ENCODE data around the gene LMO7.

LMO7 gene

DNA sequence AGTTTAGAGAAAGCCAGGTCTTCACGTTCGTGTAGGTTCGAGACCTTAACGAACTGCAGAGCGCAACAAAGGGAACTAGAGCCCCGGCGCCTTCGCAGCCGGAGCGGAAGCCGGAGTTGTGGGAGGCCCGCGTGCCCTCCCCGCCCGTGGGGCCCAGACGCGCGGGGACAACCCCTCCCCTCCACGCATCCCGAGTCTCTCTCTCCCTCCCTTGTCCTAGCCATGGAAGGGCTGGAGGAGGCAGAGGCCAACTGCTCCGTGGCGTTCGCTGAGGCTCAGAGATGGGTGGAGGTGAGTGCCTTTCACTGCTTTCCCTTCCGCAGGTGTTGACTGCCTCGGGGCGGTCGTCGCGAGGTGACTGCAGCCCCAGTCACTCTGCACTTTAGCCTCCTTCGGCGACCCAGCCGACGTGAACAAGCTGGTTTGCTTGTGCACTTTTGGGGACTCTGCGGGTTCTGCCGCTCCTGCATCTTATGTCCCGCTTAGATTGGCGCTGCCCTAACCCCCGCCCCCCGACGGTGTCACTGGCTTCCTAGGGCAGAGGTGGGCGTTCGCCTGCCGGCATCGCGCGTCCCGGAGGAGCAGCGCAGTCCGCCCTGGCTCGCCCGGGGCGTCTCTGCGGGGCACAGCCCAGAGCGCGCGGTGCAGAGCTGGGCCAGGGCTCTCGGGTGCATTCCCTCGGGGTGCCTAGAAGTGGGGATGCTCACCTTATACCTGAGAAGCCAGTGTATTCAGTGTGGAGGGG lies 478 bp downstream of the LMO7 start:
- no peak overlapping the region for H3K9ac ChIP-seq
- H3K4me2 ChIP-seq (ENCODE audit: low read length): peak overlapping the region; percentile 69
- no peaks in the 10 kb centered on the region for H3K9me3 ChIP-seq (ENCODE audit: control insufficient read depth, low read length)
- H3K27ac ChIP-seq: no peak overlapping the region
- no peaks in the 10 kb centered on the region for H3K4me1 ChIP-seq
- peak overlapping the region; percentile 77 for H3K4me3 ChIP-seq (ENCODE audit: low read depth, low read length)
- H3K36me3 ChIP-seq (ENCODE audit: control insufficient read depth, insufficient read depth, low read length): no peaks in the 10 kb centered on the region
- peak overlapping the region; percentile 84 for H2AFZ ChIP-seq
- no peaks in the 10 kb centered on the region for H3K27me3 ChIP-seq (ENCODE audit: control insufficient read depth, insufficient read depth, low read length)
- H3K79me2 ChIP-seq: no peaks in the 10 kb centered on the region
- TF ChIP-seq CTCF (IDR thresholded peaks at IDR 0.05): no peak

DNA sequence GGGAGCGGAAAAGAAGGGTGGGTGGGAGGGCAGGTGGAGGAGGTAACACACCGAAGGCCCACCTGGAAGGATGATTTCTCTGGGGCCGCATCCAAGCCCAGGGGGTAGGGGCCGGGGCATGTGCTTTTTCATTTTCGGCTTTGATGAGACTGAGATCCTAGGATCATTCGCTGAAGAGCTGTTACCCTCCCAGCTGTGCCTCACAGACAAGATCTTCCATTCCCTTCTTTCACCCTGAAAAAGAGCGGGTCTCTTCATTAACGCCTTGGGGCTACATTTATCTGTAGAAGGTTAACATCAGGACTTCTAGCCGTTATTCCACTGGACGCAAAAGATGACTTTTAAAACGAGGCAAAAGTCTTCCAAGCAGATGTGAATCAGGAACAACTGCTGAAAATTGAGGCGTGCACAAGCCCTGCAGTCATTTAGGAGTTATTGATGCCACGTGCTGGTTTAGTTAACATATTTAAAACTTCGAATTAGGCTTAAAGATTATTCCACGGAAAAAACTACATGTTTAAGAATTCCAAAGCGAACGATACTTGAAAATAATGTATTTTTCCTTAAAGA lies 1.1 kb downstream of the LMO7 start:
- TF ChIP-seq CTCF (IDR thresholded peaks at IDR 0.05): no peak
- no peaks in the 10 kb centered on the region for H3K79me2 ChIP-seq
- no peak overlapping the region for H3K4me3 ChIP-seq (ENCODE audit: low read depth, low read length)
- no peaks in the 10 kb centered on the region for H3K27me3 ChIP-seq (ENCODE audit: control insufficient read depth, insufficient read depth, low read length)
- H2AFZ ChIP-seq: no peak overlapping the region
- no peak overlapping the region for H3K27ac ChIP-seq
- no peak overlapping the region for H3K9ac ChIP-seq
- no peaks in the 10 kb centered on the region for H3K9me3 ChIP-seq (ENCODE audit: control insufficient read depth, low read length)
- no peaks in the 10 kb centered on the region for H3K4me1 ChIP-seq
- no peak overlapping the region for H3K4me2 ChIP-seq (ENCODE audit: low read length)
- no peaks in the 10 kb centered on the region for H3K36me3 ChIP-seq (ENCODE audit: control insufficient read depth, insufficient read depth, low read length)

- Histone ChIP-seq H3K4me3 (ENCODE audit: low read depth, low read length) (no peak overlapping the region), H3K36me3 (ENCODE audit: control insufficient read depth, insufficient read depth, low read length) (no peaks in the 10 kb centered on the region), H3K27me3 (ENCODE audit: control insufficient read depth, insufficient read depth, low read length) (no peaks in the 10 kb centered on the region), H3K79me2 (no peaks in the 10 kb centered on the region), H3K4me2 (ENCODE audit: low read length) (no peak overlapping the region), H3K4me1 (no peaks in the 10 kb centered on the region), H2AFZ (no peak overlapping the region), H3K9me3 (ENCODE audit: control insufficient read depth, low read length) (no peaks in the 10 kb centered on the region), H3K27ac (no peak overlapping the region), H3K9ac (no peak overlapping the region)
- TF ChIP-seq CTCF (IDR thresholded peaks at IDR 0.05): no peak
Measured at GRCh38 chr13:75639454-75639853, 3.3 kb downstream of the LMO7 start.

GRCh38 chr13:75641026-75641425 lies 4.9 kb downstream of the LMO7 start:
- no peaks in the 10 kb centered on the region for H3K36me3 ChIP-seq (ENCODE audit: control insufficient read depth, insufficient read depth, low read length)
- no peak overlapping the region for H3K9ac ChIP-seq
- H2AFZ ChIP-seq: no peak overlapping the region
- H3K27me3 ChIP-seq (ENCODE audit: control insufficient read depth, insufficient read depth, low read length): no peaks in the 10 kb centered on the region
- no peak for TF ChIP-seq CTCF (IDR thresholded peaks at IDR 0.05)
- H3K4me3 ChIP-seq (ENCODE audit: low read depth, low read length): no peak overlapping the region
- H3K4me2 ChIP-seq (ENCODE audit: low read length): no peak overlapping the region
- H3K4me1 ChIP-seq: no peaks in the 10 kb centered on the region
- no peaks in the 10 kb centered on the region for H3K9me3 ChIP-seq (ENCODE audit: control insufficient read depth, low read length)
- H3K27ac ChIP-seq: no peak overlapping the region
- no peaks in the 10 kb centered on the region for H3K79me2 ChIP-seq

GRCh38 chr13:75643182-75643581 lies 7.1 kb downstream of the LMO7 start:
- Histone ChIP-seq H3K27me3 (ENCODE audit: control insufficient read depth, insufficient read depth, low read length) (no peaks in the 10 kb centered on the region), H3K27ac (no peak overlapping the region), H3K36me3 (ENCODE audit: control insufficient read depth, insufficient read depth, low read length) (no peaks in the 10 kb centered on the region), H3K9ac (no peak overlapping the region), H3K9me3 (ENCODE audit: control insufficient read depth, low read length) (no peaks in the 10 kb centered on the region), H3K79me2 (no peaks in the 10 kb centered on the region), H3K4me3 (ENCODE audit: low read depth, low read length) (no peak overlapping the region), H2AFZ (no peak overlapping the region), H3K4me1 (no peaks in the 10 kb centered on the region), H3K4me2 (ENCODE audit: low read length) (no peak overlapping the region)
- TF ChIP-seq CTCF (IDR thresholded peaks at IDR 0.05): no peak

Data from parathyroid adenoma (tissue), 2 donors.